CD4-positive, alpha-beta T cell treated with Interleukin-6 for 4 hours (primary cell): Measurements from ENCODE around the gene PTPRN2.

Source experiments
- DNase-seq: peaks from one replicate; pipeline ENCODE4 v3.0.0-alpha.2; 2020; ENCODE audit warnings: mixed read lengths

Gene PTPRN2

DNA sequence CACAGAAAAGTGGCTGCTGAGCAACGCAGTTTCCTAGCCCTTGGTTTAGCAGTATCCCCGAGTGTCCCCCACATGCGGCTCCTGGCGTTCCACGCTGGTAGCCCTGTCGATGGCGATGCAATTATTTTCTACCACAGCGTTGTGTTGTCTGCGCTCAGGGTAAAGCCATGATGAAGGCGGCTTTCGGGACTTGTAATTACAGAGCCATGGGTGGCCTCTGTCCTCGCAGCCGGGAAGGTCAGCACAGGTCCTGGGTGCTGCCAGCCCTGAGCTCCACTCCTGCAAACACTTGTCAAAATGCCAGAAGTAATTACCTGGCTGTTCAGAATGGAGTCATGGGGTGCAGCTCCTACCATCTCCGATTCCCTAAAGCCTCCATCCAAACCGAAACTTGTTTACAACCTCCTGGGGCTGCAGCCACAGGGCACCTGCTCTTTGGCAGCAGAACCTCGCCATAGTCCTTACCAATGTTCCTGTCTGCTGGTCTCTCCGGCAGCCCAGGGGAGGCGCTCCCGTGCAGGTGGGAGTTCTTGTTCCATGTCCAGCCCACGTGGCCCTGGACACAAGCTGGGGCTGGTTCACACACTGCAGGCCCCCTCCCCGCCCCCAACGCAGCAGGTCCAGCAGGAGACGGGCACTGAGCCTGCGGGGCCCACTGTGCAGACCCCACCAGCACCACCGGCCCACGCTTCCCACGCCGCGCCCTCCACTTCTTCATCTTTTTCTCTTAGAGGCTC is 512.6 kb downstream of the PTPRN2 start:
- DNase-seq = no peak

DNA sequence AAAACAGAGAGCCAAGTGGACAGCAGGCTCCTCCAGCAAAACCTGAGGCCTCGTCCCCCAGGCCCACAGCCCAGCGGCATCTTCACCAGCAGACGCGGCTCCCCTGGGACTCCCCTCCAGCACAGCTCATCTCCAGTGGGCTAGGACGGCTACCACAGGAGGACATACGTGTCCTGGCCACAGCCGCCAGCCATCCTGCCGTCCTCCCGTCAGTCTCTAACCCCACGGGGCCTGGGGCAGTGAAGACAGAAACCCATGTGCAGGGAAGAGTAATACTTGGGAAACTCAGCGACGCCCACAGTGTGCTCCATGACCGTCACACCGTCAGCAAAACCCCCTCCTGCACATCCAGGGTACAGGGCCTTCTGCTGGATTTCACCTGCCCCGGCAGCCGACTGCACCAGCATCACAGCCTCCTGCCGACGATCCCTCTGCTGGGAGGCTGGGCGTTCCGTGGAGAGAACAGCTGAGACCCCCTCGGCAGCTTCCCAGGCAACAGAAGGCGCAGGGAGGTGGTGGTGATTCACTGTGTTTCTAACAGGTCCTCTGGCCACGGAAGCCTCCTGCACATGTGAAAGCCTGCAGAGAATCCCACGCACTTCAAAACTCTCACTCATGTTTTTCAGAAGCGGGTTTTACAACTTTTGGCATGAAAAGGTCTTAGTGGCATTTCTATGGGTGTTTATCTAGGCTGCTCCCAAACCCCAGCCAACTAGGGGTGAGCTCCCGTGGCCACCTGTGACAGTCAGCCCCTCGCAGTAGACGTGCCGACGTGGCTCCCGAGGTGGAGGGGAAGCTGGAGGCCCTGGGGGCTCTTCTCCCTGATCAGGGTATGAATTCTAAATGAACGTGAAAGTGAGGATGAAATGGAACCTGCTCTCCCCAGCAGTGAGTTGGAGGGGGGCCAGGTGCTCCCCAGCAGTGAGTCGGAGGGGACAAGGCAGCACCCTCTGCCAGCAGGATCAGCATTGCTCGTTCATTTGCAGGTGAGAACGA is 513.5 kb downstream of the PTPRN2 start:
- no peak for DNase-seq

DNA sequence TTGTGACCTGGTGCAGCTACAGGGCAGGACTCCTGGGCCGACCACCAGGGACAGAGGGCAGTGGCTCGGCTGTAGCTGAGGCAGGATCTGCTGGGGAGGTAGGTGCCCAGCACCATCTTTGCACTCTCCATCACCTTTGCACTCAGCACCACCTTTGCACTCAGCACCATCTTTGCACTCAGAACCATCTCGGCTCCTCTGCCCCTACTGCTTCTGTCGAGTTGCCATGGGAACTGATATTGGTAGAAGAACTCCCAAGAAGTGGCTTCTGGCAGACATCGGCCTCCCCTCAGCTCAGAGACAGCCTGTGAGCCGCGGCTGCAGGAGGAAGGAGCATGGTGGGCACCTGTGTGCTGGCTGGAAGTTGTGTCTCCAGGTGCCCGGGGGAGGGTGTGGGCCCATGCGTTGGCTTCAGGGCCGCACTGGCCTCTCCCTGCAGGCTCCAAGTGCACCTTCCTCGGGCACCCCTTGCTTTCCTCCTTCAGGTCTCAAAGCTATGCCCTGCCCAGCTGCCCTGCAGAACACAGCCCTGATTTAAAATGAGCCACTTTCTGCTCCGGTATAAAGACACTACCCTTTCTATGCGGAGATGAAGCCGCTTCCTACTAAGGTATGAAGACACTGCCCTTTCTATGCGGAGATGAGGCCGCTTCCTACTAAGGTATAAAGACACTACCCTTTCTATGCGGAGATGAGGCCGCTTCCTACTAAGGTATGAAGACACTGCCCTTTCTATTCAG is 514.5 kb downstream of the PTPRN2 start:
- no peak for DNase-seq

DNA sequence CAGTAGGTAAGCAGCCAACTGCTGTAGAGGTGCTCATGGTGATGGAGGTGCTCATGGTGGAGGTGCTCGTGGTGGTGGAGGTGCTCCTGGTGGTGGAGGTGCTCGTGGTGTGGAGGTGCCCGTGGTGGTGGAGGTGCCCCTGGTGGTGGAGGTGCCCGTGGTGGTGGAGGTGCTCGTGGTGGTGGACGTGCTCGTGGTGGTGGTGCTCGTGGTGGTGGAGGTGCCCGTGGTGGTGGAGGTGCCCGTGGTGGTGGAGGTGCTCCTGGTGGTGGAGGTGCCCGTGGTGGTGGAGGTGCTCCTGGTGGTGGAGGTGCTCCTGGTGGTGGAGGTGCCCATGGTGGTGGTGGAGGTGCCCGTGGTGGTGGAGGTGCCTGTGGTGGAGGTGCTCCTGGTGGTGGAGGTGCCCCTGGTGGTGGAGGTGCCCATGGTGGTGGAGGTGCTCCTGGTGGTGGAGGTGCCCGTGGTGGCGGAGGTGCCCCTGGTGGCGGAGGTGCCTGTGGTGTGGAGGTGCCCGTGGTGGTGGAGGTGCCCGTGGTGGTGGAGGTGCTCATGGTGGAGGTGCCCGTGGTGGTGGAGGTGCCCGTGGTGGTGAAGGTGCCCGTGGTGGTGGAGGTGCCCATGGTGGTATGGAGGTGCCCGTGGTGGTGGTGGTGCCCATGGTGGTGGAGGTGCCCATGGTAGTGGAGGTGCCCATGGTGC is 517.3 kb downstream of the PTPRN2 start:
- no peak for DNase-seq

DNA sequence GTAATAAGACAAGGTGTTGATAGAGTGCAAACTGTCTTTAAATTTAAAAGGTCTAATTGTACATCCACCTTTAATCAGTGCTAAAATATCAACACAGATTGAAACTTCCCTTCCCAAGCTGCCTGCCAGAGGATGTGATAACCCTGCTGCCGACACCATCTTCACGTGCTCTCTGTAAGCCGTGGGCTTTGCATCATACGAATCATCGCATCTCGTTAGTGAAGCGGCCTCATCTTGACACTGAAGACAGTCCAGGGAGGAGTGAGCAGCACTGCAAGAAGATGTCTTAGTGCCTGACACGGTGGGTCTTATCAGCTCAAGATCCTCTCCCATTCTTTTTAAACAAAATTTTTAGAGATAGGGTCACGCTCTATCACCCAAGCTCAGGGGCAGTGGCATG is 518.8 kb downstream of the PTPRN2 start:
- DNase-seq = no peak

DNA sequence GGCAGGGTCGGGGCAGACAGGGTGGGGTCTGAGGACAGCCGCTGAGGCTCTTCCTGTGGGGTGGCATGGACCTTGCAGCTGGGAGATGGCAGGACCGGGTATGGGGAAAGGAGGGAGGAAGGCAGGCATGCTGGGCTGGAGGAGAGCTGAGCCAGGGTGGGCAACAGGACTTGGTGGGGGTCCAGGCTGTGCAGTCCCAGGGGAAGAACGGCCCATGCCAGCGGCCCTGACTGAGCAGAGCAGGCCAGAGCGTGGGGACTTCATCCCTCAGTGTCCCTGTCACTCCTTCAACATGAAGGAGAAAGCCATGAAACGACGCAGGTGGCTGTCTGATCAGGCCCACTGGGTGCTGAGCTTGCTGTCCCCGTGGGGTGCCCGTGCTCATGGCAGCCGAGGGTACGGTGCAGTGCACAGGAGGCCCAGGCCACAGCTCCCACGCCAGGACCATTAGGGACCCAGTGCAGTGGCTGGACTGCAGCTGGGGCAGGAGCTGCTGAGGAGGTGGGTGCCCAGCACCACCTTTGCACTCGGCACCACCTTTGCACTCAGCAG is 519.6 kb downstream of the PTPRN2 start:
- no peak for DNase-seq

DNA sequence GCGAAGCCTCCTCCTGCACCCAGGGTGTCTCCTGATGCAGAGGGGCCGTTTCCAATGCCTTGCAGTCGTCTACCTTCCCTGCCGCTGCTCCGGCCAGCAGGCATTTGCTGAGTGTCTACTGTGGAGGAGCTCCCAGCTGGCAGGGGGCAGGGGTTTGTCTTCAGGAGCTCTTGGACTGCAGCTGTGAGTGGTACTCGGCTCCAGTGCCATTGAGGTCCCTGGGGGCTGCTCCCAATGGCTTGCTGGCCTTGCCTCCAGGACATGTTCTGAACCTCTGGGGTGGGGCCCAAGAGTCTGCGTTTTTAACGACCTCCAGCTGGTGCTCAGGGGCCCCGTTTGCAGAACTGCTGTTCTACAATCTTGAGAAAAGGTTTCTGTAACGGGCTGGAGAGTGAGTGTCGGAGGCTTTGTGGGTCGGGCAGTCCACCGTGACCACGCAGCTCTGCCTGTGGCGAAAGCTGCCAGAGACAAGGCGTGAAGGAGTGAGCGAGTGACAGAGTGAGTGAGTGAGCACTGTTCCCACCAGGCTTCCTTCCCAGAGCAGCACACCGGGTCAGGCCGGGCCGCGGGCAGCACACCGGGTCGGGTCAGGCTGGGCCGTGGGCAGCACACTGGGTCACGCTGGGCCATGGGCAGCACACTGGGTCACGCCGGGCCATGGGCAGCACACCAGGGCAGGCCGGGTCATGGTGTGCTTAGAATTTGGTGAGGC is 520.2 kb downstream of the PTPRN2 start:
- DNase-seq = no peak

DNA sequence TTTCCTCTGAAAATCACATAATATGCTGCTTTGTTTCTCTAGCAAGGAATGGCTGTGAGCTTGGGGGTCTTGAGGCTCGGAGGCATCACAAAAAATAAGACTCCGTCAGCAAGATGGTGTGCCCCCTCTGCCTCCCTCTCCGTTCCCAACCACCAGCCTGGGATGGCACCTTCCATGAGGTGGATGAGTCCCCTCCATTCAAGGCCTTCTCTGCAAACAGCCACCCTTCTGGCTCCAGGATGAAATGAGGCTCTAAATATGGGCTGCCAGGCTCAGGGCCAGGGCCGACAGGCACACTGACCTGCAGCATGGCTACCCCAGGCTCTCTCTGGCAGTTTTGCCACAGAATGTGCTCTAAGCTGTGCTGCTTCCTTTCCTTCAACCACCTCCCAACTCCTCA is 521.5 kb downstream of the PTPRN2 start:
- no peak for DNase-seq

DNA sequence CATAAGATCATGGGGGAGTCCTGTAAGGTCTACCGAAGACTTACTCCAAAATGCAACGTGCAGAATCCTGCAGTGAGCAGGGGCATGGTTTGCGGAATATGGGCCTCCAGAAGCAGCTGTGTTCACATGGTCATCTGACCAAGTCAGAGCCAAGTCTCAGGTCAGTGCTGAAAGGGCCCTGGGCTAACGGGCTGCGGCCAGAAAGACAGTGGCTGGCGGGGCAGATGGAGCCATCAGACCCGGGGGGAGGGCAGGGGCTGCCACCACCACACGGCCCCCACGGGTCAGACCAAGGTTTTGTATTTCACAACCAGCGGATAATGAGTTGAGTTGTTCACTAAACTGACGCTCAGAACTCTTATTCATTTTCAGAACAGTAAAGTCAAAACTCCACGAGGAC is 522.3 kb downstream of the PTPRN2 start:
- no peak for DNase-seq

DNA sequence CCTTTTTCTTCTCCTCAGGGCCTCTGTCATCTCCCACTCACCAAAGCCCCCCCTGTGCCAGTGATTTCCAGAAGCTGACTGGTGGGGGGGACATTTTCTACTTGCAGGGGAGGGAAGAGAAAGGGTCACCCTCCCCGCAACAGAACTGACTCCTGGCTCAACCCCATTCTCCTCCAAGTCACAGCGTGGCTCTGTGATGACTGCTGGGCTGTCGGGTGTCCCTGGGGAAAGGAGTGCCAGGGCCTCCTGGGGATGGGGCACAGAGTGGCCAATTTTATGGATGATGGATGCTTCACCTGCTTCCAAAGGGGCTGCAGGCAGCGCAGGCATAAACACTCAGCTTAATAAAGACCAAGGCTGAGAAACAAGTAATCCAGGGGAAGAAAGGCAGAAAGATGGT is 523.0 kb downstream of the PTPRN2 start:
- DNase-seq = no peak

DNA sequence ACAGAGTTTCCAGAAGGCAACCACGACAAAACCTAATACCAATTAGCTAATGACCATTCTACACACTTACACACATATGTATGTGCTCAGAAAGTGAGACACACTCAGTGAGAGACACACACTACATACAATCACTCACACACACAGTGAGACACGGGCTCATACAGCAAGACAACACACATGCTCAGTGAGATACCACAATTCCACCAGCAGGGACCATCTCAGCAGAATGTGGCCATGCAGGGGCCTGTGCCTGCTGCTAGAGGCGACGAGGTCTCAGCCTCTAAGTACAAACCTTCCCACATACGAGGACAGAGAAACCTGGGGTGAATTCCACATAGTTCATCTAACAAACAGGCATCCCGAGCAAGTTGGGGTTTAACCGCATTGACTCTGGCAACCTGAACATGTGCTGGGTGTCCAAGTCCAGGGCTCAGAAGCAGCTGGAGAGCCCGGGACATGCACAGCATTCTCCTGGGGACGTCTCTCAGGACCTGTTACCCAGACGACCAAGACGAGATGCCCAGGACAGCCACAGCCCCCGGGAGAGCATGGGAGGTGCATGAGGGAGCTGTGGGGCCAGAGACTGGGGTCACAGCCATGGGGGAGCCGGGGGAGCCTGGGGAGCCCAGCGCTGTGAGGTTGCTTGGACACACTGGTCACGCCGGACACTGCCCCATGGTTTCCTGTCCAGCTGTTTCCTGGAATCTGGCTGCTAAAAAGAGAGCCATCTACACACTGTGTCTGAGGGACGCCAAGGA is 523.6 kb downstream of the PTPRN2 start:
- no peak for DNase-seq

DNA sequence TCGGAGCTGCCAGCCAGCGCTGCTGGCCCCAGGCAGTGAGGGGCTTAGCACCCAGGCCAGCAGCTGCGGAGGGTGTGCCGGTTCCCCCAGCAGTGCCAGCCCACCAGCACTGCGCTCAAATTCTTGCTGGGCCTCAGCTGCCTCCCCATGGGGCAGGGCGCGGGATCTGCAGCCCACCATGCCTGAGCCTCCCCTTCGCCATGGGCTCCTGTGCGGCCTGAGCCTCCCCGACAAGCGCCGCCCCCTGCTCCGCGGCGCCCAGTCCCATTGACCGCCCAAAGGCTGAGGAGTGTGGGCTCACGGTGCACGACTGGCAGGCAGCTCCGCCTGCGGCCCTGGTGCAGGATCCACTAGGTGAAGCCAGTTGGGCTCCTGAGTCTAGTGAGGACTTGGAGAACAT is 525.0 kb downstream of the PTPRN2 start:
- no peak for DNase-seq

DNA sequence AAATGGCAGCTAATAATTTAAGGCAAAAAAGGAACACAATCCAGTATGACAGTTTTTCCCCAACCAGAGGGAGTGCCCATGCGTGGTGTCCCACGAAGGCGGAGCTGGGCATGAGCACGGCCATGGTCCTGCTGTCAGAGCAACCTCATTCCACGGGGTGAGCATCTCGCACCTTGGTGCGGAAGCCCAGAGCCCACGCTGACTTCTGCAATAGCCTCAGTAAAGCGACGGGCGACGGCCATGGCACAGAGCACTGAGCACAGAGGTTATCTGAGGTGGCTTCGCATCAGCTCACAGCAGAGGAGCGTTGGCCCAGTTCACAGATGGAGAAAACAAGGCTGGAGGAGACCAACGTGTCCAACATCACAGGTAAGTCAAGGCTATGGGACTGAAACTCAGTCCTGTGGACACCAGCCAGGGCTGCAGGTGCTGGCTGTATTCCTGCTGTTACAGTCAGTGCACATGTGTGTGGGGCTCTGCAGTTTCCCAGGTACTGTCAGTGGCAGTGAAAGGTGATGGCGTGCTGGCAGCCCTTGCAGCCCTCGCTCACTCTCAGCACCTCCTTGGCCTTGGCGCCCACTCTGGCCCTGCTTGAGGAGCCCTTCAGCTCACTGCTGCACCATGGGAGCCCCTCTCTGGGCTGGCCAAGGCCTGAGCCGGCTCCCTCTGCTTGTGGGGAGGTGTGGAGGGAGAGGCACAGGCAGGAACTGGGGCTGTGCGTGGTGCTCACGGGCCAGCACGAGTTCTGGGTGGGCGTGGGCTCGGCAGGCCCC is 525.6 kb downstream of the PTPRN2 start:
- no peak for DNase-seq

DNA sequence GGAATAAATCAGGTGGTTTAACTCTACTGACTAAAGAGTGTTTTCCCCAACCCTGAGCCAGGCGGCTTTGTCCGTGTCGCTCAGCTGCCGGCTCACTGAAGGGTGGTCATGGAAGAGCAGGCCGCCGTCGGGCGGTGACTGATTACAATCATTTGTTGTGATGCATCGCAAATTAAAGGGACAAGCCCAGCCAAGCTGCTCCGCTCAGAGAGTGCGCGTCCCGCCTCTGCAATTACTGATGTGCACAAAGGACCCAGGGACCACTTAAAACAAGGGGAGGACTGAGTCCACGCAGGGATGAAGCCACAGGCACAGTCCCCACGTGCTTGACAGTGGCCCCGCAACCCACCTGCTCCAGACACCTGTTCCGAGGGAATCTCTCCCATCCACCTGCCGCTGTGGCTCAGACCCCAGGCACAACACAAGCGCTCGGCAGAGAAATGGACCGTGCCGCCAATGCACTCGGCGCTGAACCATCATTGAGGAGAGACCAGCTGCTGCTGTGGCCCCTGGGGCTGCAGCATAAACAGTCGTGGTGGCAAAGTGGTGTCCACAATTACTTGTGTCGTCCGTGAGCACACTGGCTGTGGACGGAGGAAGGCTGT is 526.5 kb downstream of the PTPRN2 start:
- DNase-seq = no peak

DNA sequence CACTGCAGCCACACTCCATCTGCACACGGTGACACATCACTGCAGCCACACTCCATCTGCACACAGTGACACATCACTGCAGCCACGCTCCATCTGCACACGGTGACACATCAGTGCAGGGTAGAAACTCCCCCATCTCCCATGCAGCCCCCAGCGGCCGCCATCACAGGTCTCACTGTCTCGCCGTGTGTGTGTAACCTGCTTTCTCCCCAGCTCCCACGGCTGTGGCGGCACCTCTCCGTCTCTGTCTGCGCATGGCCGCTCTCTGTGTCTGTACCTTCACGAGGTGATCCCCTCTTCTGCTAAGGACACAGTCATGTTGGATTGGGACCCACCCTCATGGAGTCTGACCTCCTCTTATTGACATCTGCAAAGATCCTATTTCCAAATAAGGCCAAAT is 527.4 kb downstream of the PTPRN2 start:
- DNase-seq = no peak

DNA sequence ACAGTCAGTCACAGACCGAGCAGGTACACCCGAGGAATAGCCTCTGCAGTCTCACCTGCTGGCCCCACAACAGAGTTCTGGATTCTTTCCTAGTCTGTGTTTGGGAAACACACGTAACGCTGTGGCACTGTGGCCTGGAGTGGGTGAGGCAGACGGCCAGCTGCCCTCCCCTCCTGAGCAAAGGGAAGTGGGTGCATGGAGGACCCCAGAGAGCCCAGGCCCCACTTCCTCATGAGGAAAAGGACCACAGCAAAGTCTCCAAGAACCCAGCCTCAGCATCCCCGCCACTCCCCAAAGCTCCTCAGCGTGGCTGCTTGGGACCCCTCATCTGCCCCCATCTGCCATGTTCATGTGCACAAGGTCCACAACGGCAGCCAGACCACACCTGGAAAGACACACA is 530.2 kb downstream of the PTPRN2 start:
- no peak for DNase-seq

DNA sequence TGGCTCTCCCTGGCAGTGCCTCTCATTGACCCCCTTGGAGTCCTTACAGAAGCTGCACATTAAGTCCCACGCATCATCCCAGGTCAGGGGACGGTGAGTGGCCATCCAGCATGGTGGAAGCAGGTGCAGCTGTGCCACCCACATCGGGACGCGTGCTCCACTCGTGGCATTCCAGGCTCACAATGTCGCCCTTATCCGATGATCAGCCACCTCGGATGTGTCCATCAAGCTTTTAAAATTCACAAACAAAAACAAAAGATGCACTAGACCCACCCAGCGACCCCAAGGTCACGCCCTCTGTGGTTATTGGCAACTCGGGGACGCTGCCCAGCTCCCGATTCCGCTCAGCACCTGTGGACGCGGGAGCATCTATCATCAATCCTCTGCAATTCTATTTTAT is 530.9 kb downstream of the PTPRN2 start:
- no peak for DNase-seq

DNA sequence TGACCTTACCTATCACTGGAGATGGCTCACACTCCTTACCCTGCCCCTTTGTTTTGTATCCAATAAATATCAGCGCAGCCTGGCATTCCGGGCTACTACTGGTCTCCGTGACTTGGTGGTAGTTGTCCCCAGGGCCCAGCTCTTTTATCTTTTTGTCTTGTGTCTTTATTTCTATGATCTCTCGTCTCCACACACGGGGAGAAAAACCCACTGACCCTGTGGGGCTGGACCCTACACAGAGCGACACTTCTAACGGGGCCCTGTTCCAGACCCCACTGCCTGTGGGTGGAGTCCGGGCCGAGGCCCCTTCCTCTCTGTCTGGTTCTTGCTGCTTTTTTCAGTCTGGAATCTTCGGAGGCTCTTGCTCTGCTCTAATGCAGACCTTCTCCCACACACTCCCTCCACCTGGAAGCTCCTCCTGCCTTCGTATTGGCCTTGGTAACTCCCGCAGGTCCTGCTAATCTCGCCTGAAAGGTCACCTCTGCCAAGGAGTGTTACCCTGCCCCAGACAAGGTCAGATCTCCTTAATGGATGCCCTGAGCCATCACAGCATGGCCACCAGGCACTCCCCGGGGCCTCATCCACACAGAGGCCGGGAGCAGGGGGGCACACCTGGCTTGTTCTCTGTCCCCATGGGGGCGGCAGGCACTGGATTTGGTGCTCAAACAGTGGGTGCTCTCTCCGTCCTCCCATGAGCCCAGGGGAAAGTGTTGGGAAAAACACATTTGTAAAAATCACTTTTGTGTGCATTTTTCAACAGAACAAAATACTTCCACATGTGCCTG is 531.7 kb downstream of the PTPRN2 start:
- DNase-seq = no peak

DNA sequence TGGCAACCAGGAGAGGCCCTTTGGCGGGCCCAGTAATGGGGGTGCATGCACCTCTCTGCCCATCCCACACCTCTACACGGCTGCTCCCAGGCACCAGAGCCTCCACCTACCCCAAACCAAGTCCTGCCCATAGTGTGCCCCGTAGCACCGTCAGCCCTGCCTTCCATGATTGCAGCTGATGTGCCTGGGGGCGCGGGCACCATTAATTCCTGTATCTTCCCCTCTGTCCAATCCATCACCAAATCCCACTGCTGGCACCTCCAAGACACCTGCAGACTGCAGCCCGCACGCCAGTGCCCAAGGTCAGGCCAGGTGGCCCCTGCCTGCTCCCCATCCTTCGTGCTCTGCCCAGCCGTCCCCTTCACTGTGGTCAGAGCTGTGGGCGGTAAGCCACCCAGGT is 533.0 kb downstream of the PTPRN2 start:
- no peak for DNase-seq
